Measurements from ENCODE around the gene RNLS.

- TF ChIP-seq CTCF (IDR thresholded peaks at IDR 0.05) (no peak), REST (IDR thresholded peaks at IDR 0.05; ENCODE audit: insufficient read depth in 1 of 2, low read depth in 2 of 2, low read length in 1 of 2) (no peak)
Observed at GRCh38 chr10:88293651-88294230, 289.4 kb downstream of the RNLS start.

All from Panc1 (cell line).